Measurements from ENCODE around the gene COL6A2.

- TF ChIP-seq CTCF (IDR thresholded peaks at IDR 0.05), result no peak
- TF ChIP-seq POLR2AphosphoS5 (IDR thresholded peaks at IDR 0.05), result no peak
Observed at GRCh38 chr21:46120301-46121285, 22.7 kb downstream of the COL6A2 start.

Data from prostate gland (tissue), 2 donors.